Measurements from ENCODE around the gene WDFY4. TPM values are rescaled to one million over a fixed set of nuclear protein-coding genes. Genes with fewer than 3 reads are reported as not detected.

Gene WDFY4
- total and polyA plus RNA-seq, 4 donors: 4.6 to 26.9 (median 13.5) TPM

GRCh38 chr10:49009199-49009979, 324.7 kb downstream of the WDFY4 start:
- ATAC-seq (ENCODE audit: insufficient read depth, low FRiP score) (no peak), DNase-seq (peak; percentile 70 to 92 (median 90))
- Histone ChIP-seq H3K4me1 (ENCODE audit: control insufficient read depth in 5 of 5, insufficient read depth in 5 of 5, low read length in 5 of 5) (peaks cover 0 to 36% (median 11%) of the 10 kb centered on the region in 5 donors), H3K9ac (ENCODE audit: insufficient read depth in 1 of 2, low read length in 2 of 2) (no peak overlapping the region), H3K4me3 (no peak overlapping the region), H3K27me3 (ENCODE audit: control insufficient read depth in 3 of 3, insufficient read depth in 3 of 3, low read length in 2 of 3) (no peaks in the 10 kb centered on the region), H3K9me3 (ENCODE audit: control insufficient read depth in 4 of 4, insufficient read depth in 3 of 4, low read length in 3 of 4) (no peaks in the 10 kb centered on the region), H3K36me3 (ENCODE audit: control insufficient read depth in 4 of 4, insufficient read depth in 4 of 4, low read length in 4 of 4) (no peaks in the 10 kb centered on the region), H3K27ac (ENCODE audit: low read depth in 1 of 2, low read length in 1 of 2) (peak overlapping the region; percentile 14 to 37)
- 68 to 84% methylated on average over 8 of the region's 8 CpGs for WGBS, 2 donors
- TF ChIP-seq CTCF (IDR thresholded peaks at IDR 0.05; ENCODE audit: control extremely low read depth, extremely low read depth): no peak

GRCh38 chr10:49010295-49010694, 325.6 kb downstream of the WDFY4 start:
- no peak overlapping the region for H3K27ac ChIP-seq (ENCODE audit: low read depth in 1 of 2, low read length in 1 of 2)
- no peak overlapping the region for H3K4me3 ChIP-seq
- no peaks in the 10 kb centered on the region for H3K36me3 ChIP-seq (ENCODE audit: control insufficient read depth in 4 of 4, insufficient read depth in 4 of 4, low read length in 4 of 4)
- no peak for TF ChIP-seq CTCF (IDR thresholded peaks at IDR 0.05; ENCODE audit: control extremely low read depth, extremely low read depth)
- no peak overlapping the region for H3K9ac ChIP-seq (ENCODE audit: insufficient read depth in 1 of 2, low read length in 2 of 2)
- DNase-seq (no peak), ATAC-seq (ENCODE audit: insufficient read depth, low FRiP score) (peak; percentile 21)
- H3K27me3 ChIP-seq (ENCODE audit: control insufficient read depth in 3 of 3, insufficient read depth in 3 of 3, low read length in 2 of 3): no peaks in the 10 kb centered on the region
- H3K4me1 ChIP-seq (ENCODE audit: control insufficient read depth in 5 of 5, insufficient read depth in 5 of 5, low read length in 5 of 5): peaks cover 2 to 39% (median 11%) of the 10 kb centered on the region in 5 donors
- WGBS, 2 donors: 65% methylated on average over 4 of the region's 4 CpGs
- H3K9me3 ChIP-seq (ENCODE audit: control insufficient read depth in 4 of 4, insufficient read depth in 3 of 4, low read length in 3 of 4): no peaks in the 10 kb centered on the region

- H3K27me3 ChIP-seq (ENCODE audit: control insufficient read depth in 3 of 3, insufficient read depth in 3 of 3, low read length in 2 of 3): no peaks in the 10 kb centered on the region
- no peak for DNase-seq
- H3K36me3 ChIP-seq (ENCODE audit: control insufficient read depth in 4 of 4, insufficient read depth in 4 of 4, low read length in 4 of 4): no peaks in the 10 kb centered on the region
- H3K27ac ChIP-seq (ENCODE audit: low read depth in 1 of 2, low read length in 1 of 2): no peak overlapping the region
- 42 to 46% methylated on average over 4 of the region's 4 CpGs for WGBS, 2 donors
- no peaks in the 10 kb centered on the region for H3K9me3 ChIP-seq (ENCODE audit: control insufficient read depth in 4 of 4, insufficient read depth in 3 of 4, low read length in 3 of 4)
- TF ChIP-seq CTCF (IDR thresholded peaks at IDR 0.05; ENCODE audit: control extremely low read depth, extremely low read depth): no peak
- peaks cover 2 to 39% (median 11%) of the 10 kb centered on the region in 5 donors for H3K4me1 ChIP-seq (ENCODE audit: control insufficient read depth in 5 of 5, insufficient read depth in 5 of 5, low read length in 5 of 5)
- no peak overlapping the region for H3K4me3 ChIP-seq
- H3K9ac ChIP-seq (ENCODE audit: insufficient read depth in 1 of 2, low read length in 2 of 2): no peak overlapping the region
- no peak for ATAC-seq (ENCODE audit: insufficient read depth, low FRiP score)
Observed at GRCh38 chr10:49010865-49011264, 326.2 kb downstream of the WDFY4 start.

Measured in lung (tissue), 12 donors.